CD4-positive, alpha-beta T cell treated with Interleukin-4 for 4 hours (primary cell): ENCODE data around the gene PCIF1.
"Not testable (repeated sequence)": the region's sequence is repeated elsewhere in the genome, so short reads cannot be mapped to it uniquely, and the experiment has no call there.

Experiments
- DNase-seq: peaks from one replicate; pipeline ENCODE4 v3.0.0-alpha.2; 2020

The PCIF1 gene

GRCh38 chr20:45968801-45969711 is 34.6 kb downstream of the PCIF1 start:
- no peak for DNase-seq

- DNase-seq: peak; percentile 26
Measured at GRCh38 chr20:45969712-45970634, 35.5 kb downstream of the PCIF1 start.

GRCh38 chr20:45970646-45971424 is 36.4 kb downstream of the PCIF1 start:
- no peak for DNase-seq

- DNase-seq: no peak
Measured at GRCh38 chr20:45971425-45971674, 36.9 kb downstream of the PCIF1 start.

- peak; percentile 97 for DNase-seq
Measured at GRCh38 chr20:45971675-45972499, 37.4 kb downstream of the PCIF1 start, which contains the start of gene ZNF335. TSS of gene ZNF335 (minus strand) at chr20:45972203. CDS start at chr20:45971410, 793 bp downstream.

- no peak for DNase-seq
Measured at GRCh38 chr20:45972500-45973183, 38.2 kb downstream of the PCIF1 start.

- no peak for DNase-seq
Measured at GRCh38 chr20:45974896-45975565, 40.5 kb downstream of the PCIF1 start.

GRCh38 chr20:45975686-45976085 is 41.2 kb downstream of the PCIF1 start:
- no peak for DNase-seq

GRCh38 chr20:45976086-45976485 is 41.6 kb downstream of the PCIF1 start:
- no peak for DNase-seq

GRCh38 chr20:45981261-45981660 is 46.8 kb downstream of the PCIF1 start:
- no peak for DNase-seq

- DNase-seq: no peak
Measured at GRCh38 chr20:45983279-45983743, 48.8 kb downstream of the PCIF1 start.

- DNase-seq: no peak
Measured at GRCh38 chr20:45985573-45985972, 51.1 kb downstream of the PCIF1 start.

GRCh38 chr20:45987108-45987780 is 52.8 kb downstream of the PCIF1 start:
- peak; percentile 65 for DNase-seq

- not testable (repeated sequence) for DNase-seq
Measured at GRCh38 chr20:45988830-45989229, 54.3 kb downstream of the PCIF1 start.

GRCh38 chr20:45991616-45992015 is 57.1 kb downstream of the PCIF1 start:
- DNase-seq: no peak

GRCh38 chr20:45993197-45993951 is 58.9 kb downstream of the PCIF1 start:
- no peak for DNase-seq

- DNase-seq: no peak
Measured at GRCh38 chr20:45994761-45995493, 60.4 kb downstream of the PCIF1 start.

- DNase-seq: not testable (repeated sequence)
Measured at GRCh38 chr20:45995495-45996097, 61.1 kb downstream of the PCIF1 start.
